Neutrophil (primary cell): Measurements from ENCODE around the gene HSPG2.

Source experiments
- H3K27ac ChIP-seq: fragments of 200-600 bp; sonication (generic); 2 replicates; pipeline ENCODE4 v1.5.1; 2016; ENCODE audit warnings: mild to moderate bottlenecking, moderate library complexity
- H3K27me3 ChIP-seq: fragments of 200-600 bp; sonication (generic); 2 replicates; pipeline ENCODE4 v1.6.0; 2016; ENCODE audit warnings: mild to moderate bottlenecking
- H3K36me3 ChIP-seq: fragments of 200-600 bp; sonication (generic); 2 replicates; pipeline ENCODE4 v1.5.1; 2017
- H3K4me1 ChIP-seq, 2 experiments: fragments of 200-600 bp in 1 of 2; sonication (generic) in 1 of 2; 1 replicate in 1 of 2; 2 replicates in 1 of 2; pipeline versions ENCODE4 v1.5.1 to v1.6.1; 2013 to 2016; ENCODE audit warnings: low read depth in 1 of 2, low read length in 1 of 2, mild to moderate bottlenecking in 1 of 2, moderate library complexity in 1 of 2; ENCODE audit not compliant: control insufficient read depth in 1 of 2, insufficient read depth in 1 of 2
- H3K4me3 ChIP-seq, 2 experiments: fragments of 200-600 bp in 1 of 2; sonication (generic) in 1 of 2; 1 replicate in 1 of 2; 2 replicates in 1 of 2; pipeline ENCODE4 v1.5.1; 2013 to 2016; ENCODE audit warnings: low read depth in 1 of 2, low read length in 1 of 2, mild to moderate bottlenecking in 1 of 2, moderate library complexity in 1 of 2
- H3K9me3 ChIP-seq: fragments of 200-600 bp; sonication (generic); 2 replicates; pipeline ENCODE4 v1.5.1; 2016
- CTCF ChIP-seq: fragments of 200-600 bp; sonication (generic); IDR thresholded peaks from 2 replicates; pipeline ENCODE4 v1.5.1; 2016; ENCODE audit warnings: antibody characterized with exemption

HSPG2 gene

GRCh38 chr1:21853131-21853427, 84.0 kb downstream of the HSPG2 start:
- Histone ChIP-seq H3K27me3 (no peaks in the 10 kb centered on the region), H3K36me3 (no peaks in the 10 kb centered on the region), H3K9me3 (no peaks in the 10 kb centered on the region), H3K4me3 (no peak overlapping the region), H3K27ac (no peak overlapping the region), H3K4me1 (peaks cover 2 to 9% of the 10 kb centered on the region in 2 experiments)
- no peak for TF ChIP-seq CTCF

GRCh38 chr1:21852282-21853130, 84.6 kb downstream of the HSPG2 start:
- H3K9me3 ChIP-seq = no peaks in the 10 kb centered on the region
- no peaks in the 10 kb centered on the region for H3K36me3 ChIP-seq
- TF ChIP-seq CTCF = no peak
- no peak overlapping the region for H3K27ac ChIP-seq
- H3K4me3 ChIP-seq = no peak overlapping the region
- H3K27me3 ChIP-seq = no peaks in the 10 kb centered on the region
- H3K4me1 ChIP-seq = peaks cover 2 to 8% of the 10 kb centered on the region in 2 experiments

- Histone ChIP-seq H3K4me3 (no peak overlapping the region), H3K9me3 (no peaks in the 10 kb centered on the region), H3K36me3 (no peaks in the 10 kb centered on the region), H3K4me1 (no peaks in the 10 kb centered on the region), H3K27me3 (no peaks in the 10 kb centered on the region), H3K27ac (no peak overlapping the region)
- TF ChIP-seq CTCF = no peak
Observed at GRCh38 chr1:21851430-21852250, 85.5 kb downstream of the HSPG2 start.

GRCh38 chr1:21849909-21850576, 87.1 kb downstream of the HSPG2 start:
- H3K27me3 ChIP-seq = no peaks in the 10 kb centered on the region
- no peak overlapping the region for H3K4me3 ChIP-seq
- no peaks in the 10 kb centered on the region for H3K36me3 ChIP-seq
- TF ChIP-seq CTCF = no peak
- H3K4me1 ChIP-seq = no peaks in the 10 kb centered on the region
- no peak overlapping the region for H3K27ac ChIP-seq
- no peaks in the 10 kb centered on the region for H3K9me3 ChIP-seq

- Histone ChIP-seq H3K27me3 (no peaks in the 10 kb centered on the region), H3K27ac (no peak overlapping the region), H3K36me3 (no peaks in the 10 kb centered on the region), H3K4me3 (no peak overlapping the region), H3K9me3 (no peaks in the 10 kb centered on the region), H3K4me1 (no peaks in the 10 kb centered on the region)
- no peak for TF ChIP-seq CTCF
Observed at GRCh38 chr1:21848524-21849174, 88.5 kb downstream of the HSPG2 start.
